ENCODE data around the gene OR10H3. TPM values are rescaled to one million over a fixed set of nuclear protein-coding genes. Genes with fewer than 3 reads are reported as not detected.

OR10H3 gene
- polyA plus RNA-seq, 1 of the 3 experiments (the other 2 are of a cell fraction), result not detected

DNA sequence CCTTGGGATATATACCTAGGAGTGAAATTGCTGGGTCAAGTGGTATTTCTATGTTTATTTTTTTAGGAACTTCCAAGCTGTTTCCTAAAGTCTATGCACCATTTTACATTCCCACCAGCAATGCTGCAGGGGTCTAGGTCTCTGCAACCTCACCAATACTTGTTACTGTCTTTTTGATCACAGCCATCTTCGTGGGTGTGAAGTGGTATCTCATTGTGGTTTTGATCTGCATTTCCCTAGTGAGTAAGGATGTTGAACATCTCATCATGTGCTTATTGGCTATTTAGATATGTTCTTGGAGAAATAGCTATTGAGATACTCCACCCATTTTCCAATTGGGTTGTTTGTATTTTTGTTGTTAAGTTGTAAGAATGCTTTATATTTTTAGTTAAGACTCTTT is 7.2 kb upstream of the OR10H3 start:
- Histone ChIP-seq H3K27ac (ENCODE audit: low read depth in 2 of 2, low read length in 1 of 2) (no peak overlapping the region), H3K36me3 (replicated peaks in 1 of 2; ENCODE audit: control insufficient read depth in 1 of 2, insufficient read depth in 2 of 2, low read length in 1 of 2) (no peaks in the 10 kb centered on the region), H3K27me3 (ENCODE audit: insufficient read depth) (no peaks in the 10 kb centered on the region), H3K9ac (no peak overlapping the region), H3K9me2 (no peaks in the 10 kb centered on the region), H4K20me1 (ENCODE audit: insufficient read depth) (no peaks in the 10 kb centered on the region), H3K79me2 (ENCODE audit: insufficient read depth) (no peaks in the 10 kb centered on the region), H3K4me3 (ENCODE audit: low read depth in 2 of 2, low read length in 1 of 2) (no peak overlapping the region), H3K4me2 (no peak overlapping the region), H3F3A (replicated peaks; ENCODE audit: insufficient read depth) (no peaks in the 10 kb centered on the region), H2AFZ (ENCODE audit: low read depth) (no peak overlapping the region), H3K4me1 (ENCODE audit: control insufficient read depth in 1 of 2, insufficient read depth in 2 of 2, low read depth in 1 of 2, low read length in 1 of 2) (no peaks in the 10 kb centered on the region), H3K9me3 (no peaks in the 10 kb centered on the region)
- no peak for TF ChIP-seq TEAD4 (IDR thresholded peaks at IDR 0.05; ENCODE audit: borderline replicate concordance, insufficient read depth)
- no peak for TF ChIP-seq YY1 (IDR thresholded peaks at IDR 0.05; ENCODE audit: low read depth)
- no peak for TF ChIP-seq TAF1 (IDR thresholded peaks at IDR 0.05; ENCODE audit: borderline replicate concordance, low read depth, low read length)
- TF ChIP-seq, protein P1, sequence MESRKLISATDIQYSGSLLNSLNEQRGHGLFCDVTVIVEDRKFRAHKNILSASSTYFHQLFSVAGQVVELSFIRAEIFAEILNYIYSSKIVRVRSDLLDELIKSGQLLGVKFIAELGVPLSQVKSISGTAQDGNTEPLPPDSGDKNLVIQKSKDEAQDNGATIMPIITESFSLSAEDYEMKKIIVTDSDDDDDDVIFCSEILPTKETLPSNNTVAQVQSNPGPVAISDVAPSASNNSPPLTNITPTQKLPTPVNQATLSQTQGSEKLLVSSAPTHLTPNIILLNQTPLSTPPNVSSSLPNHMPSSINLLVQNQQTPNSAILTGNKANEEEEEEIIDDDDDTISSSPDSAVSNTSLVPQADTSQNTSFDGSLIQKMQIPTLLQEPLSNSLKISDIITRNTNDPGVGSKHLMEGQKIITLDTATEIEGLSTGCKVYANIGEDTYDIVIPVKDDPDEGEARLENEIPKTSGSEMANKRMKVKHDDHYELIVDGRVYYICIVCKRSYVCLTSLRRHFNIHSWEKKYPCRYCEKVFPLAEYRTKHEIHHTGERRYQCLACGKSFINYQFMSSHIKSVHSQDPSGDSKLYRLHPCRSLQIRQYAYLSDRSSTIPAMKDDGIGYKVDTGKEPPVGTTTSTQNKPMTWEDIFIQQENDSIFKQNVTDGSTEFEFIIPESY (IDR thresholded peaks at IDR 0.05; ENCODE audit: borderline replicate concordance, low read depth), result no peak
- TF ChIP-seq JUND (IDR thresholded peaks at IDR 0.05), result no peak
- TF ChIP-seq RAD21 (IDR thresholded peaks at IDR 0.05; ENCODE audit: low read length), result no peak
- TF ChIP-seq, protein P2, sequence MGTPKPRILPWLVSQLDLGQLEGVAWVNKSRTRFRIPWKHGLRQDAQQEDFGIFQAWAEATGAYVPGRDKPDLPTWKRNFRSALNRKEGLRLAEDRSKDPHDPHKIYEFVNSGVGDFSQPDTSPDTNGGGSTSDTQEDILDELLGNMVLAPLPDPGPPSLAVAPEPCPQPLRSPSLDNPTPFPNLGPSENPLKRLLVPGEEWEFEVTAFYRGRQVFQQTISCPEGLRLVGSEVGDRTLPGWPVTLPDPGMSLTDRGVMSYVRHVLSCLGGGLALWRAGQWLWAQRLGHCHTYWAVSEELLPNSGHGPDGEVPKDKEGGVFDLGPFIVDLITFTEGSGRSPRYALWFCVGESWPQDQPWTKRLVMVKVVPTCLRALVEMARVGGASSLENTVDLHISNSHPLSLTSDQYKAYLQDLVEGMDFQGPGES (IDR thresholded peaks at IDR 0.05; ENCODE audit: low read depth, low read length), result no peak
- no peak for TF ChIP-seq RCOR1 (IDR thresholded peaks at IDR 0.05; ENCODE audit: low read length)
- TF ChIP-seq USF2 (IDR thresholded peaks at IDR 0.05; ENCODE audit: borderline replicate concordance, low read depth, low read length), result no peak
- no peak for TF ChIP-seq FOSL2 (IDR thresholded peaks at IDR 0.05; ENCODE audit: borderline replicate concordance, low read depth)
- 0% methylated on average over 1 of the region's 1 CpG for WGBS (ENCODE audit: low lambda C conversion rate)
- CTCF ChIA-PET, result no interaction called here
- POLR2A ChIA-PET, result no interaction called here
- no peak for DNase-seq

DNA sequence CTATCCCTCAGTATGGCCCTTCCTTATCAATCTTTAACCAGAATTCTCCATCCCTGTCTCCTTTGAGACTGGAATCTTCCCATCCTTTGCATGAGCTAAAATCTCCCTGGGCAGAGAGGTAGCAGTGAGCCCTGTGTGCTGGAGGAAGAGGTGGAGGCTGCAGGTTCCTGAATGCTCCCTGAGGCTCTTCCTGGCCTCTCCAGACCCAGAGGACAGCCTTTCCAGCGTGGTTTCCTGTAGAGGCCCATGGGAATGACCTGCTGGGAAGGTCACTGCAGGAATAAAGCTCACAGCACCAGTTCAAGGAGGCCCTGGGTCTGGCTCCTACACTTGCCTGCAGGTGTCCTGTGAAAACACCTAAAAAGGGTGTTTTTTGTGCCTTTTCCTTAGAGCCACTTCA is 5.4 kb upstream of the OR10H3 start:
- ChIA-PET CTCF (no interaction called here), POLR2A (no interaction called here)
- Histone ChIP-seq H3K27me3 (ENCODE audit: insufficient read depth) (no peaks in the 10 kb centered on the region), H3K9me2 (no peaks in the 10 kb centered on the region), H3K4me2 (no peak overlapping the region), H3K4me1 (ENCODE audit: control insufficient read depth in 1 of 2, insufficient read depth in 2 of 2, low read depth in 1 of 2, low read length in 1 of 2) (no peaks in the 10 kb centered on the region), H4K20me1 (ENCODE audit: insufficient read depth) (no peaks in the 10 kb centered on the region), H3K9ac (no peak overlapping the region), H3F3A (replicated peaks; ENCODE audit: insufficient read depth) (no peaks in the 10 kb centered on the region), H3K4me3 (ENCODE audit: low read depth in 2 of 2, low read length in 1 of 2) (no peak overlapping the region), H3K27ac (ENCODE audit: low read depth in 2 of 2, low read length in 1 of 2) (no peak overlapping the region), H2AFZ (ENCODE audit: low read depth) (no peak overlapping the region), H3K36me3 (replicated peaks in 1 of 2; ENCODE audit: control insufficient read depth in 1 of 2, insufficient read depth in 2 of 2, low read length in 1 of 2) (no peaks in the 10 kb centered on the region), H3K79me2 (ENCODE audit: insufficient read depth) (no peaks in the 10 kb centered on the region), H3K9me3 (no peaks in the 10 kb centered on the region)
- WGBS (ENCODE audit: low lambda C conversion rate), result 0% methylated on average over 1 of the region's 1 CpG
- no peak for TF ChIP-seq MXI1 (IDR thresholded peaks at IDR 0.05; ENCODE audit: low read depth, low read length)
- TF ChIP-seq, protein P2 (IDR thresholded peaks at IDR 0.05; ENCODE audit: low read depth, low read length), result no peak
- TF ChIP-seq RCOR1 (IDR thresholded peaks at IDR 0.05; ENCODE audit: low read length), result no peak
- TF ChIP-seq RFX5 (IDR thresholded peaks at IDR 0.05; ENCODE audit: low read length), result no peak
- no peak for TF ChIP-seq RXRA (IDR thresholded peaks at IDR 0.05; ENCODE audit: borderline replicate concordance, low read depth)
- TF ChIP-seq JUND (IDR thresholded peaks at IDR 0.05), result no peak
- no peak for TF ChIP-seq FOSL2 (IDR thresholded peaks at IDR 0.05; ENCODE audit: borderline replicate concordance, low read depth)
- no peak for TF ChIP-seq ELF1 (IDR thresholded peaks at IDR 0.05)
- TF ChIP-seq, protein P1 (IDR thresholded peaks at IDR 0.05; ENCODE audit: borderline replicate concordance, low read depth), result no peak
- TF ChIP-seq FOXM1 (IDR thresholded peaks at IDR 0.05; ENCODE audit: low read depth), result no peak
- no peak for DNase-seq

All from SK-N-SH (cell line).